OCI-LY1 (cell line): ENCODE results near the gene CCNQ.

Experiments
- H2AFZ ChIP-seq: fragments of 200-600 bp; sonication (generic), shearing (Covaris generic); 2 replicates; pipeline ENCODE4 v1.6.0; 2014; ENCODE audit warnings: antibody characterized with exemption, mild to moderate bottlenecking, low read length
- H3F3A ChIP-seq: fragments of 200-600 bp; sonication (generic), shearing (Covaris generic); 2 replicates; pipeline ENCODE4 v1.6.0; 2014; ENCODE audit warnings: mild to moderate bottlenecking, antibody characterized with exemption, low read length, moderate library complexity; ENCODE audit not compliant: insufficient read depth
- H3K27ac ChIP-seq: fragments of 200-600 bp; sonication (generic); 2 replicates; pipeline ENCODE4 v1.5.1; 2014; ENCODE audit warnings: low read length, mixed run types, mild to moderate bottlenecking, low read depth; ENCODE audit not compliant: poor library complexity, severe bottlenecking
- H3K27me3 ChIP-seq: fragments of 200-600 bp; sonication (generic); 2 replicates; pipeline ENCODE4 v1.6.0; 2014; ENCODE audit warnings: antibody characterized with exemption, mild to moderate bottlenecking, low read length, moderate library complexity; ENCODE audit not compliant: insufficient read depth
- H3K36me3 ChIP-seq: fragments of 200-600 bp; sonication (generic); 2 replicates; pipeline ENCODE4 v1.6.1; 2014; ENCODE audit warnings: mild to moderate bottlenecking, antibody characterized with exemption, low read length, moderate library complexity, mixed read lengths; ENCODE audit not compliant: insufficient read depth
- H3K4me1 ChIP-seq: fragments of 200-600 bp; sonication (generic); 2 replicates; pipeline ENCODE4 v1.5.1; 2014; ENCODE audit warnings: mild to moderate bottlenecking, low read length, moderate library complexity; ENCODE audit not compliant: insufficient read depth, severe bottlenecking
- H3K4me2 ChIP-seq: fragments of 200-600 bp; sonication (generic), shearing (Covaris generic); 2 replicates; pipeline ENCODE4 v1.6.1; 2014; ENCODE audit warnings: low read length
- H3K4me3 ChIP-seq: fragments of 200-600 bp; sonication (generic); 2 replicates; pipeline ENCODE4 v1.5.1; 2014; ENCODE audit warnings: low read length, low read depth, mild to moderate bottlenecking, mixed read lengths; ENCODE audit not compliant: poor library complexity, severe bottlenecking
- H3K79me2 ChIP-seq: fragments of 200-600 bp; shearing (Covaris generic); 2 replicates; pipeline ENCODE4 v1.6.1; 2016; ENCODE audit warnings: mixed run types, low read length, mixed read lengths; ENCODE audit not compliant: insufficient read depth
- H3K9ac ChIP-seq: fragments of 200-600 bp; sonication (generic), shearing (Covaris generic); 2 replicates; pipeline ENCODE4 v1.6.1; 2014; ENCODE audit warnings: mild to moderate bottlenecking, low read length, mixed read lengths
- H3K9me2 ChIP-seq: fragments of 200-600 bp; sonication (generic), shearing (Covaris generic); 2 replicates; pipeline ENCODE4 v1.6.1; 2014; ENCODE audit warnings: low read depth, mild to moderate bottlenecking, low read length, mixed read lengths
- H3K9me3 ChIP-seq: fragments of 200-600 bp; shearing (Covaris generic); 2 replicates; pipeline ENCODE4 v1.6.1; 2014; ENCODE audit warnings: low read length, mixed read lengths
- H4K20me1 ChIP-seq: fragments of 200-600 bp; sonication (generic), shearing (Covaris generic); 2 replicates; pipeline ENCODE4 v1.6.0; 2016; ENCODE audit warnings: mild to moderate bottlenecking, low read length; ENCODE audit not compliant: insufficient read depth
- EZH2 ChIP-seq: fragments of 200-600 bp; sonication (generic), shearing (Covaris generic); IDR thresholded peaks from 2 replicates; pipeline ENCODE4 v1.8.0; 2017; ENCODE audit warnings: borderline replicate concordance, mixed run types, mild to moderate bottlenecking, antibody characterized with exemption, low read length, moderate library complexity, mixed read lengths
- TF ChIP-seq, protein P1 (sequence below): fragments of 200-600 bp; sonication (generic), shearing (Covaris generic); IDR thresholded peaks from 2 replicates; pipeline ENCODE4 v1.5.1; 2017; ENCODE audit warnings: mild to moderate bottlenecking, antibody characterized with exemption, low read length, moderate library complexity, mixed read lengths

Gene CCNQ

GRCh38 chrX:153614818-153615217 is 15.9 kb upstream of the CCNQ start:
- no peaks in the 10 kb centered on the region for H3K36me3 ChIP-seq
- no peaks in the 10 kb centered on the region for H3F3A ChIP-seq
- H3K9me3 ChIP-seq = no peaks in the 10 kb centered on the region
- H3K9ac ChIP-seq = no peak overlapping the region
- no peak for TF ChIP-seq EZH2
- TF ChIP-seq, protein P1, sequence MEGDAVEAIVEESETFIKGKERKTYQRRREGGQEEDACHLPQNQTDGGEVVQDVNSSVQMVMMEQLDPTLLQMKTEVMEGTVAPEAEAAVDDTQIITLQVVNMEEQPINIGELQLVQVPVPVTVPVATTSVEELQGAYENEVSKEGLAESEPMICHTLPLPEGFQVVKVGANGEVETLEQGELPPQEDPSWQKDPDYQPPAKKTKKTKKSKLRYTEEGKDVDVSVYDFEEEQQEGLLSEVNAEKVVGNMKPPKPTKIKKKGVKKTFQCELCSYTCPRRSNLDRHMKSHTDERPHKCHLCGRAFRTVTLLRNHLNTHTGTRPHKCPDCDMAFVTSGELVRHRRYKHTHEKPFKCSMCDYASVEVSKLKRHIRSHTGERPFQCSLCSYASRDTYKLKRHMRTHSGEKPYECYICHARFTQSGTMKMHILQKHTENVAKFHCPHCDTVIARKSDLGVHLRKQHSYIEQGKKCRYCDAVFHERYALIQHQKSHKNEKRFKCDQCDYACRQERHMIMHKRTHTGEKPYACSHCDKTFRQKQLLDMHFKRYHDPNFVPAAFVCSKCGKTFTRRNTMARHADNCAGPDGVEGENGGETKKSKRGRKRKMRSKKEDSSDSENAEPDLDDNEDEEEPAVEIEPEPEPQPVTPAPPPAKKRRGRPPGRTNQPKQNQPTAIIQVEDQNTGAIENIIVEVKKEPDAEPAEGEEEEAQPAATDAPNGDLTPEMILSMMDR = no peak
- no peak overlapping the region for H3K4me3 ChIP-seq
- no peaks in the 10 kb centered on the region for H3K27me3 ChIP-seq
- H3K79me2 ChIP-seq = no peaks in the 10 kb centered on the region
- H3K9me2 ChIP-seq = no peaks in the 10 kb centered on the region
- peaks cover 7% of the 10 kb centered on the region for H3K4me1 ChIP-seq
- no peaks in the 10 kb centered on the region for H4K20me1 ChIP-seq
- no peak overlapping the region for H3K27ac ChIP-seq
- no peak overlapping the region for H3K4me2 ChIP-seq
- no peak overlapping the region for H2AFZ ChIP-seq

DNA sequence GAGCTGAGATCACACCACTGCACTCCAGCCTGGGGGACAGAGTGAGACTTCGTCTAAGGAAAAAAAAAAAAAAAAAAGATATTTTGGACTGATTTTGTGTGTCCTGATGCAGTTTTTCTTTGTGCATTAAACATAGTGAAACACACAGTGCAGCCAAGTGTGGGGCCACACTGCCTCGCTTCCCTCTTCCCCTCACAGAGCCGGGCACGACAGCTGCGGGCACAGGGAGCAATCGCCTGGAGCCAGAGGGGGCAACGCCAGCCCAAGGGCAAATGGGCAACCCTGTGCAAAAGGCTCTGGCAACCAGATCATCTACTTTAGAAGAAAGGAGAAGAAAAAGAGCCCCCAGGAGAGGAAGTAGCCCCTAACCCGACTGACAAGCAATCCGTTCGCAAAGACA is 13.5 kb upstream of the CCNQ start:
- no peak overlapping the region for H3K27ac ChIP-seq
- H4K20me1 ChIP-seq = no peaks in the 10 kb centered on the region
- no peaks in the 10 kb centered on the region for H3K27me3 ChIP-seq
- no peak overlapping the region for H3K4me2 ChIP-seq
- no peak overlapping the region for H3K9ac ChIP-seq
- H3K9me2 ChIP-seq = no peaks in the 10 kb centered on the region
- no peaks in the 10 kb centered on the region for H3K9me3 ChIP-seq
- no peaks in the 10 kb centered on the region for H3F3A ChIP-seq
- H3K4me3 ChIP-seq = no peak overlapping the region
- H2AFZ ChIP-seq = no peak overlapping the region
- H3K79me2 ChIP-seq = no peaks in the 10 kb centered on the region
- peaks cover 7% of the 10 kb centered on the region for H3K4me1 ChIP-seq
- no peaks in the 10 kb centered on the region for H3K36me3 ChIP-seq
- TF ChIP-seq, protein P1 = no peak
- no peak for TF ChIP-seq EZH2

DNA sequence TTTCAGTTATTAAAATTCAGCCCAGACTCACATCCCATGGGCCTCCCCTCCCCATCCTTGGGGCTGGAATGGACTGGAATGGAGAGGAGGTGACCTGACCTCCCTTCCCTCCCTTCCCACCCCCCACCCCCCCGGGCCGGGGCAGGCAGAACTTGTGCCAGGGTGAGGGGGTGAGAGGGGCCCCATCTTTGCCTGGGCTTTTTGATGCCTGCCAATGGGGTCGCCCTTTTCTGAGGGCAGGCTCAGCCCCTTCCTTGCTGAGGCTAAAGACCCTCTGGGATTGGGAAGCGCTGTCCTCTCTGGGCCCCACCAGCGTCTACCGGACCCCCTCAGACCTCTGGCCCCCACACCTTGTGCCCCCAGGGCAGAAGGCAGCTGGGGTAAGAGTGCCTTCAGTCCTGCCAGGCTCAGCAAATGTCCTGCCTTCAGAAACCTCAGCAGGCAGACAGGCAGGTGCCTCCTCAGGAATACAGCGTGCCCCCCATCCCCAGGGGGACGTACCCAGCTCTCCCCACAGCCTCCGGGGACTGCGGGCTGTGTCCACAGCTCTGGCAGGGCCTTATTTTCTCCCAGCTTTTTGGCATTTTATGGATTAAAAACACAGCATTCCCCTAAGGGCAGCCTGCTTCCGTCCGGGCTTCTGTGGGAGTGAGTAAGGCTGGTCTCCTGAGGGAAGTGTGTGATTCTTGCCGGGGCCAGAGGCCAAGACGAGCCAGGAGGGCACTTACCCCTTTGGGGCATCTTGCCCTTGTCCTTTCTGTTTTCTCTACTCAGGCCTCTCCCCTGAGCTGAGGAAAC is 12.6 kb upstream of the CCNQ start:
- no peaks in the 10 kb centered on the region for H3K36me3 ChIP-seq
- H3K79me2 ChIP-seq = no peaks in the 10 kb centered on the region
- H3K4me3 ChIP-seq = no peak overlapping the region
- no peak overlapping the region for H3K4me2 ChIP-seq
- no peaks in the 10 kb centered on the region for H3K9me3 ChIP-seq
- no peaks in the 10 kb centered on the region for H3F3A ChIP-seq
- no peaks in the 10 kb centered on the region for H3K9me2 ChIP-seq
- H2AFZ ChIP-seq = no peak overlapping the region
- no peak overlapping the region for H3K9ac ChIP-seq
- no peaks in the 10 kb centered on the region for H4K20me1 ChIP-seq
- TF ChIP-seq EZH2 = no peak
- TF ChIP-seq, protein P1 = no peak
- no peaks in the 10 kb centered on the region for H3K27me3 ChIP-seq
- H3K27ac ChIP-seq = no peak overlapping the region
- peaks cover 7% of the 10 kb centered on the region for H3K4me1 ChIP-seq
